Transverse colon (tissue), 4 donors: ENCODE measurements around the gene IGIP.

Experiments
- POLR2AphosphoS5 ChIP-seq, 3 donors: sonication (generic); formaldehyde crosslinking; IDR thresholded peaks; one replicate each; pipeline ENCODE4 v1.6.1; 2016; ENCODE audit warnings: antibody characterized with exemption in 3 of 3
- TF ChIP-seq, protein P1 (sequence below), 5 experiments: fragments of 200-600 bp in 3 of 5; fragments of 450-650 bp in 2 of 5; sonication (generic) in 3 of 5; IDR thresholded peaks; 1 replicate in 2 of 5; 2 replicates in 3 of 5; pipeline ENCODE4 v1.5.1; 2016 to 2017; ENCODE audit warnings: antibody characterized with exemption in 5 of 5, inconsistent platforms in 3 of 5, mild to moderate bottlenecking in 2 of 5, moderate library complexity in 1 of 5

DNA sequence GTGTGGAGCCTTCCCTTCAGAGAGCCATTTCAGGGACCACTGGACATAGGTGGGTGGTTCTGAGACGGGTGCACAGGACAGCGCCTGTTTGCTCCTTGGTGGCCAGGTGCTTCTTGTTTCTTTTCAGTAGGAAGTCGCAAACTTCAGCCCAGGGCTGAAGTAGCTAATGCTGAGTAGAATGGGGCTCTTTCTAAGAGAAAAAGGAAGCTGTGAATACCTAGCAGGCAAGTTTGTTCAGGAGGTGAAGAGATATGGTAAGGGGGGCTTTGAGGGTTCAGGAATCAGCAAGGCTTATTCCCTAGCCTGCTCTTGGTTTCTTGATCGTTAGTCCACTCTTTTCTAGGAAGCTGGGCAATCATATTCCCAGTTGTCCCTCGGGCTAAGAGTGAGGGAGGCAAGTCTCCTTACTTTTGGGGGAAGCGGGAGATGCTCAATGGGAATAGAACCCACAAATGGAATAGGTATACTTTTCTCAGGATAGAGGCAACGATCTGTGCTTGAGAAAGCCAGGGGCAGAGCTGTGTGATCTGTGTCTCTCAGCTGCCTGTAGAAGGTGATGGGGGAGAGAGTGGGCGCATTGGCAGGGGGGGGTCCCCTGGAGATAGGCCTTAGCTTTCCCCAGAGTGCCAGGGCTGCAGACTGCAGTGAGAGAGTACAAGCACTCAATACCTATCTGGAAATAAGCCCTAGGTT lies 13.7 kb upstream of the IGIP start:
- TF ChIP-seq, protein P1, sequence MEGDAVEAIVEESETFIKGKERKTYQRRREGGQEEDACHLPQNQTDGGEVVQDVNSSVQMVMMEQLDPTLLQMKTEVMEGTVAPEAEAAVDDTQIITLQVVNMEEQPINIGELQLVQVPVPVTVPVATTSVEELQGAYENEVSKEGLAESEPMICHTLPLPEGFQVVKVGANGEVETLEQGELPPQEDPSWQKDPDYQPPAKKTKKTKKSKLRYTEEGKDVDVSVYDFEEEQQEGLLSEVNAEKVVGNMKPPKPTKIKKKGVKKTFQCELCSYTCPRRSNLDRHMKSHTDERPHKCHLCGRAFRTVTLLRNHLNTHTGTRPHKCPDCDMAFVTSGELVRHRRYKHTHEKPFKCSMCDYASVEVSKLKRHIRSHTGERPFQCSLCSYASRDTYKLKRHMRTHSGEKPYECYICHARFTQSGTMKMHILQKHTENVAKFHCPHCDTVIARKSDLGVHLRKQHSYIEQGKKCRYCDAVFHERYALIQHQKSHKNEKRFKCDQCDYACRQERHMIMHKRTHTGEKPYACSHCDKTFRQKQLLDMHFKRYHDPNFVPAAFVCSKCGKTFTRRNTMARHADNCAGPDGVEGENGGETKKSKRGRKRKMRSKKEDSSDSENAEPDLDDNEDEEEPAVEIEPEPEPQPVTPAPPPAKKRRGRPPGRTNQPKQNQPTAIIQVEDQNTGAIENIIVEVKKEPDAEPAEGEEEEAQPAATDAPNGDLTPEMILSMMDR (IDR thresholded peaks at IDR 0.05): no peak
- TF ChIP-seq POLR2AphosphoS5 (IDR thresholded peaks at IDR 0.05): no peak
